H1 (cell line): Measurements from ENCODE around the gene LPP. TPM values are rescaled to one million over a fixed set of nuclear protein-coding genes. Genes with fewer than 3 reads are reported as not detected.

ENCODE experiments used
- CTCF ChIA-PET: fragments of 300-600 bp; sonication (Branson Sonifier 250); formaldehyde crosslinking; loops from one replicate; lab custom pipeline; 2021; ENCODE audit not compliant: partially characterized antibody; lab: Charles Lee
- POLR2A ChIA-PET: fragments of 300-600 bp; sonication (Branson Sonifier 250); formaldehyde crosslinking; loops from one replicate; lab custom pipeline; 2021; ENCODE audit warnings: inconsistent platforms; ENCODE audit not compliant: partially characterized antibody; lab: Charles Lee
- DNase-seq, 2 experiments: peaks; one replicate each; pipeline versions ENCODE4 v3.0.0 to v3.0.0-alpha.2; 2010 to 2022; ENCODE audit warnings: low spot score in 2 of 2, low read depth in 1 of 2, mixed read lengths in 1 of 2
- FAIRE-seq: peaks from 2 replicates; lab custom pipeline; 2011; peaks lifted over from hg19 to GRCh38; lab: Jason Lieb, UNC
- H2AFZ ChIP-seq: 2 replicates; pipeline ENCODE4 v1.8.1; 2012; ENCODE audit warnings: low read length, inconsistent platforms
- H2AK5ac ChIP-seq: 2 replicates; pipeline ENCODE4 v1.6.1; 2013; ENCODE audit warnings: low read depth, low read length
- H2BK120ac ChIP-seq: replicated peaks from 2 replicates; pipeline ENCODE3; 2013; ENCODE audit warnings: low read depth, low read length, inconsistent platforms
- H2BK12ac ChIP-seq: 2 replicates; pipeline ENCODE4 v1.6.1; 2013; ENCODE audit warnings: low read depth, low read length
- H2BK15ac ChIP-seq: 2 replicates; pipeline ENCODE4 v1.6.1; 2013; ENCODE audit warnings: low read length
- H2BK20ac ChIP-seq: 2 replicates; pipeline ENCODE4 v1.6.1; 2013; ENCODE audit warnings: low read length
- H2BK5ac ChIP-seq: 2 replicates; pipeline ENCODE4 v1.6.1; 2013; ENCODE audit warnings: low read depth, low read length
- H3K14ac ChIP-seq: 2 replicates; pipeline ENCODE4 v1.6.1; 2013; ENCODE audit warnings: inconsistent platforms; ENCODE audit not compliant: insufficient read length
- H3K18ac ChIP-seq: 2 replicates; pipeline ENCODE4 v1.6.1; 2013; ENCODE audit warnings: low read length; ENCODE audit errors: extremely low read depth
- H3K23ac ChIP-seq: 2 replicates; pipeline ENCODE4 v1.6.1; 2013; ENCODE audit warnings: inconsistent platforms; ENCODE audit not compliant: insufficient read length
- H3K23me2 ChIP-seq: 2 replicates; pipeline ENCODE4 v1.6.1; 2013; ENCODE audit warnings: low read depth, low read length
- H3K27ac ChIP-seq: 2 replicates; pipeline ENCODE4 v1.6.1; 2011; ENCODE audit warnings: low read depth, low read length, inconsistent platforms
- H3K27me3 ChIP-seq, 4 experiments: replicated peaks in 1 of 4; 1 replicate in 1 of 4; 2 replicates in 3 of 4; pipeline versions ENCODE4 v1.6.1 to v1.8.1; 2011 to 2013; ENCODE audit warnings: low read length in 3 of 4, mild to moderate bottlenecking in 3 of 4, inconsistent platforms in 2 of 4, mixed read lengths in 2 of 4, moderate library complexity in 1 of 4; ENCODE audit not compliant: control insufficient read depth in 3 of 4, insufficient read depth in 3 of 4; ENCODE audit errors: extremely low read depth in 1 of 4
- H3K36me3 ChIP-seq, 4 experiments: 2 replicates each; pipeline versions ENCODE4 v1.6.1 to v1.8.1; 2011 to 2013; ENCODE audit warnings: mild to moderate bottlenecking in 4 of 4, low read length in 3 of 4, moderate library complexity in 2 of 4, control low read depth in 1 of 4, inconsistent platforms in 1 of 4; ENCODE audit not compliant: insufficient read depth in 4 of 4, control insufficient read depth in 2 of 4
- H3K4ac ChIP-seq: replicated peaks from 2 replicates; pipeline ENCODE3; 2013; ENCODE audit warnings: low read length, low read depth, mixed read lengths, inconsistent platforms; ENCODE audit not compliant: insufficient read length
- H3K4me1 ChIP-seq, 4 experiments: replicated peaks in 1 of 4; 1 replicate in 1 of 4; 2 replicates in 3 of 4; pipeline versions ENCODE4 v1.6.1 to v1.8.1; 2011 to 2013; ENCODE audit warnings: low read length in 3 of 4, inconsistent platforms in 2 of 4, mixed read lengths in 1 of 4; ENCODE audit not compliant: insufficient read depth in 4 of 4, control insufficient read depth in 3 of 4
- H3K4me2 ChIP-seq, 2 experiments: 2 replicates each; pipeline versions ENCODE4 v1.6.1 to v1.8.1; 2011 to 2013; ENCODE audit warnings: low read depth in 2 of 2, low read length in 2 of 2, control low read depth in 1 of 2, inconsistent platforms in 1 of 2, mild to moderate bottlenecking in 1 of 2; ENCODE audit not compliant: insufficient read depth in 1 of 2
- H3K4me3 ChIP-seq, 4 experiments: fragments of 200-600, 300-600 bp in 1 of 4; sonication (generic), shearing (Covaris generic), sonication (Bioruptor Twin) in 1 of 4; 2 replicates each; pipeline versions ENCODE4 v1.5.1 to v1.8.1; 2011 to 2016; ENCODE audit warnings: low read length in 4 of 4, low read depth in 3 of 4, control low read depth in 2 of 4, inconsistent platforms in 2 of 4, mild to moderate bottlenecking in 2 of 4, mixed read lengths in 1 of 4, moderate library complexity in 1 of 4; ENCODE audit not compliant: insufficient read depth in 2 of 4; ENCODE audit errors: extremely low read depth in 1 of 4
- H3K56ac ChIP-seq: replicated peaks from 2 replicates; pipeline ENCODE3; 2013; ENCODE audit warnings: low read depth, mild to moderate bottlenecking, mixed read lengths, low read length, inconsistent platforms; ENCODE audit not compliant: insufficient read length
- H3K79me1 ChIP-seq: 2 replicates; pipeline ENCODE4 v1.6.1; 2013; ENCODE audit warnings: low read depth, low read length, control low read depth
- H3K79me2 ChIP-seq, 2 experiments: 2 replicates each; pipeline versions ENCODE4 v1.6.1 to v1.8.1; 2012 to 2013; ENCODE audit warnings: low read length in 2 of 2, mild to moderate bottlenecking in 2 of 2, inconsistent platforms in 1 of 2; ENCODE audit not compliant: insufficient read depth in 2 of 2, control insufficient read depth in 1 of 2
- H3K9ac ChIP-seq, 4 experiments: replicated peaks in 1 of 4; 1 replicate in 1 of 4; 2 replicates in 3 of 4; pipeline versions ENCODE4 v1.6.1 to v1.8.1; 2011 to 2013; ENCODE audit warnings: low read depth in 3 of 4, low read length in 3 of 4, control low read depth in 2 of 4, mild to moderate bottlenecking in 2 of 4, moderate library complexity in 2 of 4, inconsistent platforms in 1 of 4; ENCODE audit errors: extremely low read depth in 1 of 4
- H3K9me3 ChIP-seq, 2 experiments: 2 replicates each; pipeline versions ENCODE4 v1.6.1 to v1.8.1; 2012 to 2013; ENCODE audit warnings: mild to moderate bottlenecking in 2 of 2, moderate library complexity in 2 of 2, control low read depth in 1 of 2, inconsistent platforms in 1 of 2, low read depth in 1 of 2, low read length in 1 of 2, mixed read lengths in 1 of 2; ENCODE audit not compliant: insufficient read depth in 2 of 2
- H4K20me1 ChIP-seq, 2 experiments: replicated peaks in 1 of 2; 2 replicates each; pipeline versions ENCODE3 to v1.8.1; 2011 to 2013; ENCODE audit warnings: inconsistent platforms in 2 of 2, low read length in 2 of 2, mild to moderate bottlenecking in 1 of 2; ENCODE audit not compliant: insufficient read depth in 2 of 2, control insufficient read depth in 1 of 2
- H4K5ac ChIP-seq: 2 replicates; pipeline ENCODE4 v1.6.1; 2013; ENCODE audit warnings: low read length, low read depth, mixed read lengths, inconsistent platforms; ENCODE audit not compliant: insufficient read length
- H4K8ac ChIP-seq: 2 replicates; pipeline ENCODE4 v1.8.0; 2013; ENCODE audit warnings: mild to moderate bottlenecking, moderate library complexity, low read length, inconsistent platforms; ENCODE audit not compliant: insufficient read depth; ENCODE audit errors: extremely low read depth
- H4K91ac ChIP-seq: replicated peaks from 2 replicates; pipeline ENCODE3; 2013; ENCODE audit warnings: low read length, mixed read lengths, inconsistent platforms; ENCODE audit not compliant: insufficient read length
- KDM4A ChIP-seq: IDR thresholded peaks from one replicate; pipeline ENCODE4 v1.7.1; 2012; ENCODE audit warnings: low read depth, mild to moderate bottlenecking, moderate library complexity, low read length, inconsistent platforms; ENCODE audit not compliant: severe bottlenecking
- NRF1 ChIP-seq: IDR thresholded peaks from 2 replicates; pipeline ENCODE4 v1.6.1; 2011; ENCODE audit warnings: mild to moderate bottlenecking, low read depth, low read length, improper control_type of control experiment
- POLR2A ChIP-seq, 2 experiments: IDR thresholded peaks; 1 replicate in 1 of 2; 2 replicates in 1 of 2; pipeline ENCODE4 v1.6.1; 2011; ENCODE audit warnings: low read depth in 2 of 2, low read length in 2 of 2, mild to moderate bottlenecking in 2 of 2; ENCODE audit errors: control extremely low read depth in 1 of 2
- SIX5 ChIP-seq: IDR thresholded peaks from 2 replicates; pipeline ENCODE4 v1.6.1; 2011; ENCODE audit warnings: mild to moderate bottlenecking, low read depth, low read length
- TAF1 ChIP-seq: IDR thresholded peaks from 2 replicates; pipeline ENCODE4 v1.6.1; 2011; ENCODE audit warnings: mild to moderate bottlenecking, low read depth, low read length
- WGBS, 2 experiments: shearing (Covaris generic) in 1 of 2; methylation state at CpG; one replicate each; pipeline versions ENCODE4 v1.1.6 to v1.1.7; 2013 to 2015; ENCODE audit warnings: low lambda C conversion rate in 2 of 2, mixed read lengths in 2 of 2, inconsistent platforms in 1 of 2, low coverage in 1 of 2, missing lambda C conversion rate in 1 of 2; ENCODE audit not compliant: insufficient replicate concordance in 2 of 2, insufficient coverage in 1 of 2, insufficient read length in 1 of 2; ENCODE audit errors: extremely low coverage in 1 of 2, missing lambda C conversion rate in 1 of 2; 5-methylcytosine and 5-hydroxymethylcytosine counted together
- polyA plus RNA-seq, 7 experiments: library from polyadenylated mRNA; depleted of rRNA in 3 of 7; stranded (reverse) in 5 of 7; unstranded in 2 of 7; fragments of >200 nt in 5 of 7; fragments of 200-250 nt in 2 of 7; gene quantifications; 1 replicate in 5 of 7; 2 replicates in 1 of 7; 4 replicates in 1 of 7; pipeline versions ENCODE4 v1.2.1 to v1.2.3, GENCODE V29; 2011 to 2013; ENCODE audit warnings: missing spikeins in 2 of 7, mixed read lengths in 2 of 7
- total RNA-seq: library from RNA; stranded (reverse); fragmentation: NEBNext Ultra II Directional; extraction: Animal tissue kit (Norgen Biotek cat#: 25700); gene quantifications from 2 replicates; pipeline ENCODE4 v1.2.1, GENCODE V29; 2021

Gene LPP
- total and polyA plus RNA-seq, 2 of the 8 experiments (the other 6 are each of a cell fraction or from before 2014, with no cell fraction given), result 10.0 to 53.3 TPM

- no peak overlapping the region for H4K8ac ChIP-seq
- no peaks in the 10 kb centered on the region for H3K79me1 ChIP-seq
- TF ChIP-seq KDM4A (no peak), POLR2A (IDR thresholded peaks at IDR 0.05; ENCODE audit: control extremely low read depth in 1 of 2, low read depth in 2 of 2, low read length in 2 of 2) (no peak), TAF1 (no peak), NRF1 (no peak), SIX5 (no peak)
- H3K4me1 ChIP-seq, result peaks cover 0 to 8% (median 0%) of the 10 kb centered on the region in 4 experiments; a peak in 1 of 7 replicates
- H3K4me2 ChIP-seq, result no peak overlapping the region
- H3K56ac ChIP-seq, result no peak overlapping the region
- CTCF ChIA-PET, result interaction anchor here (0.6 kb wide), 1 partner anchor 624 kb away, joined by 3 read pairs; no protein-coding TSS in a partner anchor
- no peaks in the 10 kb centered on the region for H3K9me3 ChIP-seq
- no peak overlapping the region for H4K91ac ChIP-seq
- H2AK5ac ChIP-seq, result no peak overlapping the region
- no peak overlapping the region for H2BK12ac ChIP-seq
- no peak overlapping the region for H3K27ac ChIP-seq
- no peak overlapping the region for H2BK15ac ChIP-seq
- H3K36me3 ChIP-seq, result no peaks in the 10 kb centered on the region
- no peak overlapping the region for H3K18ac ChIP-seq
- no peak overlapping the region for H4K5ac ChIP-seq
- DNase-seq (no peak), FAIRE-seq (no peak)
- no peak overlapping the region for H3K14ac ChIP-seq
- no peak overlapping the region for H3K9ac ChIP-seq
- H3K4me3 ChIP-seq, result no peak overlapping the region
- no peak overlapping the region for H3K23ac ChIP-seq
- H4K20me1 ChIP-seq, result no peaks in the 10 kb centered on the region
- H2BK120ac ChIP-seq, result no peak overlapping the region
- no peak overlapping the region for H3K4ac ChIP-seq
- no peak overlapping the region for H2AFZ ChIP-seq
- no peaks in the 10 kb centered on the region for H3K23me2 ChIP-seq
- 94% methylated on average over 3 of the region's 3 CpGs; no CpG with 5 or more reads in 1 of the 2 experiments for WGBS, 2 experiments
- H2BK5ac ChIP-seq, result no peak overlapping the region
- H3K27me3 ChIP-seq, result no peaks in the 10 kb centered on the region
- POLR2A ChIA-PET, result no interaction called here
- H2BK20ac ChIP-seq, result no peak overlapping the region
- H3K79me2 ChIP-seq, result no peaks in the 10 kb centered on the region
Observed at GRCh38 chr3:188772886-188773285, 618.9 kb downstream of the LPP start.
